Epidermal melanocyte (primary cell): ENCODE measurements around the gene NRCAM.
"Not testable (repeated sequence)": the region's sequence is repeated elsewhere in the genome, so short reads cannot be mapped to it uniquely, and the experiment has no call there.

Experiments
- DNase-seq: peaks from one replicate; pipeline ENCODE4 v3.0.0; 2011; ENCODE audit warnings: low spot score; ENCODE audit not compliant: insufficient read length

NRCAM gene

GRCh38 chr7:108282427-108282996 is 173.7 kb downstream of the NRCAM start:
- no peak for DNase-seq

DNA sequence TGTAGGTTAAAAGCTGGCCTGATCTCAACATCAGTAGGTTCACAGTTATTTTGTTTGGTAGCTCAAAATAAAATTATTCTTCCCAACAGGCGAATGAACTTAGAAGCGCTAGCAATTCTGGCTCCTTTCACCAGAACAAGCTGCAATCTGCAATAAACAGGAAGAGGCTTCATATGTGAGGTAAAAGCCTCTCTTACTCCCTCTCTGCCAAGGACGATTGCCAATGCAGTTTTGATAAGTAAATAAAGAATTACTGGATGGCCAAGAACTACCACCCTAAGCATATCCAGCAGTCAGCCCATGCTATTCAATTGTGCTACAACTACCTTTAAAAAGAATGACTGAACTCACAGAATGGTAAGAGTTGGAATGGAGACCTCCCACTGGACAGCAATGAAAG is 176.1 kb downstream of the NRCAM start:
- no peak for DNase-seq

DNA sequence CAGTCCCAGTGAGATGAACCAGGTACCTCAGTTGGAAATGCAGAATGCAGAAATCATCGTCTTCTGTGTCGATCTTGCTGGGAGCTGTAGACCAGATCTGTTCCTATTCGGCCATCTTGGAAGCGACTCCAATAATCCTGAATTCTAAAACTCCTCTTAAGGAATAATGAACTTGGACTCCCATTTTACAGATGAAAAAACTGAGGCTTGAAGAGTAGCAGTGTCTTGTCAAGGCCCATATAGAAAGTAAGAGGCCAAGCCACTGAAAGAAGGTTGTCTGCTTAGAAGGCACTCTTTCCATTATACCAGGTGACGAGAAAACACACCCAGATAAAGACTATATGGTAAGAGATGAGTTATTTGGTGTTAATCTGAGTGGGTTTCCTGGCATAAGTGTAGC is 177.5 kb downstream of the NRCAM start:
- no peak for DNase-seq

DNA sequence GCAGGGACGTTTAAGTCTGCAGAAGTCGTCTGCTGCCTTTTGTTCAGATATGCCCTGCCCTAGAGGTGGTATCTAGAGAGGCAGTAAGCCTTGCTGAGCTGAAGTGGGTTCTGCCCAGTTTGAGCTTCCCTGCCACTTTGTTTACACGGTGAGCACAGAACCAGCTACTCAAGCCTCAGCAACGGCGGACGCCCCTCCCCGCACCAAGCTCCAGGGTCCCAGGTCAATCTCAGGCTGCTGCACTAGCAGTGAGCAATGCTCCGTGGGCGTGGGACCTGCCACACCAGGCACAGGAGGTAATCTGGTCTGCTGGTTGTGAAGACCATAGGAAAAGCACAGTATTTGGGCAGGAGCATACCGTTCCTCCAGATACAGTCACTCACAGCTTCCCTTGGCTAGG is 178.0 kb downstream of the NRCAM start:
- no peak for DNase-seq

DNA sequence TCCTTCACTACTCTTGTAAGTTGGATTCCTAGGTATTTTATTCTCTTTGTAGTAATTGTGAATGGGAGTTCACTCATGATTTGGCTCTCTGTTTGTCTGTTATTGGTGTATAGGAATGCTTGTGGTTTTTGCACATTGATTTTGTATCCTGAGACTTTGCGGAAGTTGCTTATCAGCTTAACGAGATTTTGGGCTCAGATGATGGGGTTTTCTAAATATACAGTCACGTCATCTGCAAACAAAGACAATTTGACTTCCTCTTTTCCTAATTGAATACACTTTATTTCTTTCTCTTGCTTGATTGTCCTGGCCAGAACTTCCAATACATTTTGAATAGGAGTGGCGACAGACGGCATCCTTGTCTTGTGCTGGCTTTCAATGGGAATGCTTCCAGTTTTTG is 181.8 kb downstream of the NRCAM start:
- not testable (repeated sequence) for DNase-seq

DNA sequence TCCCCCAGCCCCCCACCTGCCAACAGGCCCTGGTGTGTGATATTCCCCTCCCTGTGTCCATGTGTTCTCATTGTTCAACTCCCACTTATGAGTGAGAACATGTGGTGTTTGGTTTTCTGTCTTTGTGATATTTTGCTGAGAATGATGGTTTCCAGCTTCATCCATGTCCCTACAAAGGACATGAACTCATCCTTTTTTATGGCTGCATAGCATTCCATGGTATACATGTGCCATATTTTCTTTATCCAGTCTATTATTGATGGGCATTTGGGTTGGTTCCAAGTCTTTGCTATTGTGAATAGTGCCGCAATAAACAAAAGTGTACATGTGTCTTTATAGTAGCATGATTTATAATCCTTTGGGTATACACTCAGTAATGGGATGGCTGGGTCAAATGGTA is 183.3 kb downstream of the NRCAM start:
- not testable (repeated sequence) for DNase-seq

GRCh38 chr7:108270385-108271015 is 185.7 kb downstream of the NRCAM start:
- no peak for DNase-seq

DNA sequence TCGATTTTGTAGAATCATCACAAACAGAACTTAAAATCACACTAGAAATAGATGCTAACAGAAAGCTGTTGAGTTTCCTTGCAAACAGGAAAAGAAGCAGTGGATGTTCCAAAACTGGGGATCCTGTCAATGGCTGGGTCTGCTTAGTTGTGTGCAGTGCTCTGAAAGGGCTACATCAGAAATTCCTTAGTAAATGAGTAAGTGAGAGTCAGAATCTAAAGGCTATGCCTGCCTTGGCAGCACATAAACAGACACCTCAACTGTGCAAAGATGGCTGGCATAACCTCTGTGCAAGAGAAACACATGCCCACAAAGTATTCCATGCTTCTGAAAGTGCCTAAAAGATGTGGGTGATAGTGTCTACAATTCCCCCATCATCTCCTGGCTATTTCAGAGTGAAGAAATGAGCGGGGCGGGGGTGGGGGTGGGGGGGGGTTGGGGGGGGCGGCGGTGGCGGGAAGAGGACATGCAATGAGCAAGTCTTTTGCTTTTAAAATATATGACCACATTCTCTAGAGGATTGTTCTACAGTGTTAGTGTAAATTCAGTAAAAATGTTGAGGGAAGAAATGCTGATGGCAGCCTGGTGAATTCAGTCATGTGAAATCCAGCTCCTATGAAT is 187.9 kb downstream of the NRCAM start:
- no peak for DNase-seq

DNA sequence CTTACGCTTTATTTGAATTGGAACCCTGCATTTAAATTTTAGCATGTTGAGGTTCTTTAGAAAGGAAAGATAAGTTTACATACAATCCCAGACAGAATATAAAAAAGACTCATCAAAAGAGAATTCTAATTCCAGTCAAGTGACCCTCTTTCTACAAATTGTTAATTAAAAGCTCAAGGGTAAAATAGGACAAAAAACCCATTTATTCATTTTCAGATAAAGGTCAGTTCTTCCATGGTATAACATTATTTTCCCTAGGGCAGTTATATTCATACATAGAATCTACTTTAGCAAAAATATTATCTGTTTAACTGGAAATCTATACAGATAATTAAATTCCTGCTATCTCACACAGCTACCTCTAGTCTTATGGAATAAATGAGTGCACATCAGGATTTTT is 188.6 kb downstream of the NRCAM start:
- no peak for DNase-seq

GRCh38 chr7:108266491-108266890 is 189.7 kb downstream of the NRCAM start:
- DNase-seq = no peak

- DNase-seq = no peak
Measured at GRCh38 chr7:108266035-108266434, 190.2 kb downstream of the NRCAM start.

- no peak for DNase-seq
Measured at GRCh38 chr7:108265007-108265406, 191.2 kb downstream of the NRCAM start.

- no peak for DNase-seq
Measured at GRCh38 chr7:108263425-108263824, 192.8 kb downstream of the NRCAM start.

GRCh38 chr7:108261560-108262255 is 194.5 kb downstream of the NRCAM start:
- DNase-seq = no peak

DNA sequence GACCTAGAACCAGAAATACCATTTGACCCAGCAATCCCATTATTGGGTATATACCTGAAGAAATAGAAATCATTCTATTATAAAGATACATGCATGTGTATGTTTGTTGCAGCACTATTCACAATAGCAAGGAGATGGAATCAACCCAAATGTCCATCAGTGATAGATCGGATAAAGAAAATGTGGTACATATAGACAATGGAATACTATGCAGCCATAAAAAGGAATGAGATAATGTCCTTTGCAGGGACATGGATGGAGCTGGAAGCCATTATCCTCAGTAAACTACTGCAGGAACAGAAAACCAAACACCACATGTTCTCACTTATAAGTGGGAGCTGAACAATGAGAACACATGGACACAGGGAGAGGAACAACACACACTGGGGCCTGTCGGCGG is 196.8 kb downstream of the NRCAM start:
- DNase-seq = not testable (repeated sequence)

DNA sequence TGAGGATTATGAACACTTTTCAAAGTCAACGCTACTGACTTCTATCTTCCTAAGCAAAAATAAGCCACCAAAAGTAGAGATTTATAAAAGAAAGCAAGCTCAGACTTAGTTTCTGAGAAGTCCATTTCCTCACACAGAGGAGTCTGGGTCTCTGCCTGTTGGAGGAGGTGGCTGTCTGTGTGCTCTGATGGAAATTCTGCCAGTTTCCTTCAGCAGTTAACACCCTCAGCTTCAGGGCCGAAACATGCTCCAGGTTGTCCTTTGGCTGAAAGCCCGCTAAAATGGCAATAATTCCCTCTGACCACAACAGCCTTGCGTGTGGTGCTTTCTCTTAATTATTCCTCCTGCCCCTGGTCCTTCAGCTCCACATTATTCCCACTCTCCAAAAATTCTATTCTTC is 198.3 kb downstream of the NRCAM start:
- no peak for DNase-seq

DNA sequence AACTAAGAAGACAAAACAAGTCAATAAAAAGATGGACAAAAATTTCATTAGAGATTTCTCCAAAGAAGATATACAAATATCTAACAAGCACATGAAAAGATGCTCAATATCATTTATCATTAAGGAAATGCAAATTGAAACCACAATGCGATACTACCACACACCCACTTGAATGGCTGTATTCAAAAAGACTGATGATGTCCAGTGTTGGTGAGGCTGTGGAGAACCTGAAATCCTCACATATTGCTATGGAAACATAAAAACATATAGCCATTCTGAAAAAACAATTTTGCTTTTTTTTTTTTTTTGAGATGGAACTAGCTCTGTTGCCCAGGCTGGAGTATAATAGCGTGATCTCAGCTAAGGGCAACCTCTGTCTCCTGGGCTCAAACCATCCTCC is 202.0 kb downstream of the NRCAM start:
- DNase-seq = no peak

DNA sequence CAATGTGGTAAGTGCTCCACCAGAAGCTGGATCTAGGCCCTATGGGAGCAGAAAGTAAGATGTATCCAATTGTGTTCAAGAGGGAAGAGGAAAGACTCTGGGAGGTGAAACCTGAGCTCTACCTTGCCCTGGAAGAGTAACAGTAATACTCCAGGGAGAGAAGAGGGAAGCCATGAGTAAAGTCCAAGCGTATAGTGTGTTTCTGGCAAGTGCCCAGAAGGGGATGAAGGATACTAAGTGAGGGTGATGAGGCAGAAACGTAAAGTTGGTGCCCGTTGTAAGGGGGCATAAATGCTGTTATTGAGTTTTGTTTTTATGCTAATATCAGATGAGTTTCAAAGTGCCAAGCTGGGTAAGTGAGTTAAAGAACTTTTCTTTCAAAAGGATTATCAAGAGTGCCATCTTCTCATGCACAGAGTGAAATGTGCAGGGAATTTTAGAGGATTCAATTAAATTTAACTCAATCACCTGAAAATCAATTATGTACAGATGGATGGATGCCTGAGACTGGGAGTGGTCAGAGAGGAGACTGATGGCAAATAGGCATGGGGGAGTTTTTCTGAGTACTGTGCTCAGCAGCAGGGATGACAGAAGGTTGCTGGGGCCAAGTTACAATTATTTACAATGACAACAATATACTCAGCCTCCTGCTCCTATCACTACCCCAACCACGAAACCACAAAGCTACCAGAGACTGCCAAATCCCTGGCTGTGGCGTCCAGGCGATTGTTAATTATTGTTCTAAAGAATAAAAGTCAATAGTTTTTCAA is 202.8 kb downstream of the NRCAM start:
- no peak for DNase-seq

GRCh38 chr7:108252177-108252576 is 204.1 kb downstream of the NRCAM start:
- DNase-seq = no peak

DNA sequence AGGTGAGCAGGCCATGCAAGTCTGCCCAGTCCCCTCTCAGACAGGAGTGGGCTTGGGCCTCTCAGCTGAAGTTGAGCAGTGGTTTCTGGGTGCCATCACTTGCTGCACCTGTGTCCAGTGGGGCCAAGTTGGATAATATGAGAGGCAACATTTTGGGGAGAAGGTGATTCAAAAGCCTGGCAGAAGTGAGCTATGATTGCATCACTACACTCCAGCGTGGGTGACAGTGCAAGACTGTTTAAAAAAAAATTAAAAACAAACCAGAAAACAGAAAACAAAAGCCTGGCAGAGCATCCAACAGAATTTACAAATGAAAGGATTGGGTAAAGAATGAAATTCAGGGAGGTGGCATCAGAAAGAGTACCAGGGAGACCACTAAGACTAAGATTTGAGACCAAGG is 204.5 kb downstream of the NRCAM start:
- no peak for DNase-seq

GRCh38 chr7:108249453-108249852 is 206.8 kb downstream of the NRCAM start:
- no peak for DNase-seq

DNA sequence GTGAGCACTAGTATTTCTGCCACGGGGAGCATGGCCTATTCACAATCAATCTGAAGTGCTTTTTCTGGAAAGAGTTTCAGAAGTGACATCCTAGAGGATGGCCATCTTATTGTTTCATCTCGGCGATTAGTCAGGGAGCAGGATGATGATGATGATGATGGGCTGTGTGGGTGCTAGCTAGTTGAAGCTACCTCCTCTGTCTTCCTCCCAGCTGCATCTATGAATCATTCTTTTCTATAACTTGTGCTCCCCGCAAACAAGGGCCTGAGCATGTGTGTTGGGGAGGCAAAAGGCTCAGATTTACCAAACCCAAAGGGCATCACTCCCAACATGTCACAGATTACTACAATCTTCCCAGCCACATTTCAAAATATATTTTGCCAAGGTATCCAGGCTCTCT is 207.4 kb downstream of the NRCAM start:
- DNase-seq = no peak
